ENCODE data around the gene ZNF561.
A peak's percentile ranks its signal among the peaks of the same experiment; 100 is the strongest.
"Not testable (repeated sequence)": the region's sequence is repeated elsewhere in the genome, so short reads cannot be mapped to it uniquely, and the experiment has no call there.

Gene ZNF561

DNA sequence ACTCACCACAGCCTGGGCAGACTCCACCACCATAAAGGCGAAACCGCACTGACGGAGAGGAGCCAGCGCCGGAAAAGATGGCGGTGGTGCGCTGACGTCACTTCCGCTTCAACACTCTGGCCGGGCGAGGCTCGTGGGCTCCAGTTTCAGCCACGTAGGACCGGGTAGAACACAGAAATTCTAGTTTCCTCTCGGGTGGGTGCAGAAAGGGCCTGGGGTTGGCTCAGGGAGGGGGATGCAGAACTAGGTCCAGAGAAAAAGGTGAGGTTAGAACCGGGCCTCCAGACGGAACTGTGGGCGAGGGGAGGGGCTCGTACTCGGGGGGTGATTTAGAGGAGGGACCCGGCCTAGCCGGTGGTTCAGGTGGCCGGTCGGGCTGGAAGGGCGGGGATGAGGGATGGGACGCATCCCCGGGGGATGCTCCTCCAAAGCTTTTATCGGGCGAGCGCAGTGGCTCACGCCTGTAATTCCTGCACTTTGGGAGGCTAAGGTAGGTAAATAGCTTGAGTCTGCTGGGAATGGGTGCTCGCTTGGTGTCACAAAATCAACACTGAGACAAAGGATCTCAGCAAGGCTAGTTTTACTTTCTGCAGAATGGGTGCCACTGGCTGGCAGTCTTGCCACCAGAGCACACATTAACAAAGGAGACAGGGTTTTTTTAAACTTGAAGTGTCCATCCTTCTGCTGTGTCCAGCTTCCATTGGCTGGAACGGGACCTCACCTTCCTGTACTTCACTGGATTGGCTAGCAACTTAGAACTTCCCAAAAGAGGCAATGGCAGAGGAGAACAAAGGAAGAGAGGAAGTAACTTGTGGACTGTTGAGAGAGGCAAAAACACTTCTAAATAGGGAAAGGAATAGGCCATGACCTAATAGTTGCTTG is at the start of gene ZNF561:
Gene ZNF561, minus strand, starts transcription at position 77 of the 882 bp plus-strand sequence. CDS start 1,776 bp downstream, outside the sequence.
- peak; percentile 82 for DNase-seq (ENCODE audit: low read depth)

DNA sequence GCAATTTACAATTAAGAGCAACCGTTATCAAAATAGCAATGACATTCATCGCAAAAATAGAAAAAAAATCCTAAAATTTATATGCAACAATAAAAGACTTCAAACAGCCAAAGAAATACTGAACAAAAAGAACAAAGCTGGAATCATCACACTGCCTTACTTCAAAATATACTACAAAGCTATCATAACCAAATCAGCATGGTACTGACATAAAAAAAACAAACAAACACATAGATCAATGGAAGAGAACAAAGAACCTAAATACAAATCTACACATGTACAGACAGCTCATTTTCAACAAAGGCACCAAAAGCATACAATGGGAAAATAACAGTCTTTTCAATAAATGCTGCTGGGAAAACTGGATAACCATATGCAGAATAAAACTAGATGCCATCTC is 47.5 kb upstream of the ZNF561 start:
- DNase-seq (ENCODE audit: low read depth): no peak

DNA sequence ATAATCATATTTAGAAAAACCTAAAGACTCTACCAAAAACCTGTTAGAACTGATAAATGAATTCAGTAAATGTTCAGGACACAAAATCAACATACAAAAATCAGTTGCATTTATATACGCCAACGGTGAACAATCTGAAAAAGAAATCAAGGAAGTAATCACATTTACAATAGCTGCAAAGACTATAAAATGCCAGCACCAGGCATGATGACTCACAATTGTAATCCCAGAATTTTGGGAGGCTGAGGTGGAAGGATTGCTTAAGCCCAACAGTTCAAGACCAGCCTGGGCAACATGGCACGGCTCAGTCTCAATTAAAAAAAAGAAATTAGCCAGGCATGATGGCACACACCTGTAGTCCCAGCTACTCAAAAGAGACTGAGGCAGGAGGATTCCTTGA is 46.9 kb upstream of the ZNF561 start:
- no peak for DNase-seq (ENCODE audit: low read depth)

DNA sequence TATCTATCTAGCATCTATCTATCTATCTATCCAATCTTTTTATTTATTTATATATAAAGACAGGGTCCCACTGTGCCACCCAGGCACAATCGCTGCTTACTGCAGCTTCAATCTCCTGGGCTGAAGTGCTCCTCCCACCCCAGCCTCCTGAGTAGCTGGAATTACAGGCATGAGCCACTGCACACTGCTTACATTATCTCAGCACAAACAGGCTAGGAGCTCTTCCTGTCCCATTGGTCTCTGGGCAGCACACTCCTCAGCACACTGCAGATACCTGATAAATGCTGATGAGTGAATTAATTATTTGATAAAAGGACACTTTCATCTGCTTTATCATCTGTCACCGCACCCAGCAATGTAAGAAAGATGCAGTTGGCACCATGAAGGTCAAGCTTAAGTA is 37.7 kb upstream of the ZNF561 start:
- no peak for DNase-seq (ENCODE audit: low read depth)

DNA sequence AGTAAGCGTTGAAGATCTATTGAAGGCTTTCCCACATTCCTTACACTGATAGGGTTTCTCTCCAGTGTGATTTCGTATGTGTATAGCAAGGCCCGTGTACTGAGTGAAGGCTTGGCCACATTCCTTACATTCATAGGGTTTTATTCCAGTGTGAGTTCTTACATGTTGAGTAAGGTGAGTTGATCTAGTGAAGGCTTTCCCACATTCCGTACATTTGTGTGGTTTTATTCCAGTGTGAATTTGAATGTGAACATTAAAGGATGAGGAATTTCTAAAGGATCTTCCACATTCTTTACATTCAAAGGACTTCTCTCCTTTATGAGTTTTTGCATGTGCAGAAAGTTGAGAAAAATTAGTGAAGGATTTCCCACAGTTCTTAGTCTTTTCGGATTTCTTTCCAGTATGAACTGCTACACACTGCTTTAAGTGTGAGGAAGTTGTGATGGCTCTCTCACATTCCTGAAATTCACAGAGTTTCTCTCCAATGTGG is 32.1 kb upstream of the ZNF561 start:
- not testable (repeated sequence) for DNase-seq (ENCODE audit: low read depth)

DNA sequence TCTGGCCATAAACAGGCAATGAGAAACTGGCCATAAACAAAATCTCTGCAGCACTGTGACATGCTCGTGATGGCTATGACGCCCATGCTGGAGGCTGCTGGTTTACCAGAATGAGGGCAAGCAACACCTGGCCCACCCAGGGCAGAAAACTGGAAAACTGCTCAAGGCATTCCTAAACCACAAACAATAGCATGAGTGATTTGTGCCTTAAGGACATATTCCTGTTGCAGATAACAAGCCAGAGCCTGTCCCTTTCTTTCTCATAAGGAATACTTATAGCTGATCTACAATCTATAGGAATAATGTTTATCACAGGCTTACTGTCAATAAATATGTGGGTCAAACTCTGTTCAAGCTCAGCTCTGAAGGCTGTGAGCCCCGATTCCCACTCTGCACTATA is 30.4 kb upstream of the ZNF561 start:
- DNase-seq (ENCODE audit: low read depth): not testable (repeated sequence)

DNA sequence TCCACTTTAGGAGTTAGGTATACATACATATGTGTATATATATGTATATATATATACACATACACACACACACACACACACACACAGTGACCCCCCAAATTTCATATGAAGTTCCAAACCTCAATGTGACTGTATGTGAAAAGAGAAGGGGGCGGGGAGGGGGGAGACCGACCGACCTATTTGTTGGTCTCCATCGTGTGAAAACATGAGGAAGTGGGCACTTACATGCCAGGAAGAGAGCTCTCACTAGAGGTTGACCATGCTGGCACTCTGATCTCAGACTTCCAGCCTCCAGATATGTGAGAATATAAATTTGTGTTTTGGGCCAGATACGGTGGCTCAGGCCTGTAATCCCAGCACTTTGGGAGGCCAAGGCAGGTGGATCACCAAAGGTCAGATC is 29.3 kb upstream of the ZNF561 start:
- DNase-seq (ENCODE audit: low read depth): no peak

DNA sequence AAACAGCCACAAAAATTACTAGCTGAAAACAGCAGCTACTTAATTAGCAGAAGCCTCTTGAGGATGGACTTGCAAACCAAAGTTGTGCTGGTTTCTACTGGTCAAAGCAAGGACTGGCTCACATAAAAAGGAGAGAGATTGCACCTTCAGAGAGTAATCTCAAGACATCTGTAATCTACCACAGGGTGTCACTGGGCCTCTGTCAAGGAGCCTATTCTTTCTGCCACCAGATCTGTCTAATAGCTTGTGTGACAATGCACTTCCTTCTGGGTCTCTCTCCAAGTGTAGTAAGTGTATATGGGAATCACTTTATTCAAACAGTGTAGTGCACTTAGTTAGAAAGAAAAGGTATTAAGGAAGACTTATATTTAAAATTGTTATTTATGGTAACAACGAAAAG is 24.4 kb upstream of the ZNF561 start:
- DNase-seq (ENCODE audit: low read depth): no peak

DNA sequence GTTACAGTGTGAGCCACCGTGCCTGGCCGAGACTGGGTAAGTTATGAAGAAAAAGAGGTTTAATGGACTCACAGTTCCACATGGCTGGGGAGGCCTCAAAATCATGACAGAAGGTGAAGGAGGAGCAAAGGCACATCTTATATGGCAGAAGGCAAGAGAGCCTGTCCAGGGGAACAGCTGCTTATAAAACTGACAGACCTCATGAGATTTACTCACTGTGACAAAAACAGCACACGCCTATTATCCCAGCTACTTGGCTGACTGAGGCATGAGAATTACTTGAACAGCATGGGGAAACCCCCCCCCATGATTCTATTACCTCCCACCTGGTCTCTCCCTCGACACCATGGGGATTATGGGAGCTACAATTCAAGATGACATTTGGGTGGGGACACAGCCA is 23.4 kb upstream of the ZNF561 start:
- no peak for DNase-seq (ENCODE audit: low read depth)

DNA sequence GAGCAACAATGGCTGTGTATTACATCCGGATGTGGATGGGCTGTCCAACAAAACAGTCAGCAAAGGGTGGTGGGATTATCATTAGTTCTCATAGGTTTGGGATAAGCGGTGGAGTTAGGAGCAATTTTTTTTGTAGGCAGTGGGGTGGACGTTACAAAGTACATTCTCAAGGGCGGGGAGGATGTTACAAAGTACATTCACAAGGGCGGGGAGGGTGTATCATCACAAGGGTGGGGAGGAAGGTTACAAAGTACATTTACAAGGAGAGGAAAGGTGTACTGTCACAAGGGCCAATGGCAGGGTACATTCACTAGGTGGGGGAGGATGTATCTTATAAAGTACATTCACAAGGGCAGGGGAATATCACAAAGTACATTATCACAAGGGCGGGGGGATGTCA is 20.8 kb upstream of the ZNF561 start:
- no peak for DNase-seq (ENCODE audit: low read depth)

DNA sequence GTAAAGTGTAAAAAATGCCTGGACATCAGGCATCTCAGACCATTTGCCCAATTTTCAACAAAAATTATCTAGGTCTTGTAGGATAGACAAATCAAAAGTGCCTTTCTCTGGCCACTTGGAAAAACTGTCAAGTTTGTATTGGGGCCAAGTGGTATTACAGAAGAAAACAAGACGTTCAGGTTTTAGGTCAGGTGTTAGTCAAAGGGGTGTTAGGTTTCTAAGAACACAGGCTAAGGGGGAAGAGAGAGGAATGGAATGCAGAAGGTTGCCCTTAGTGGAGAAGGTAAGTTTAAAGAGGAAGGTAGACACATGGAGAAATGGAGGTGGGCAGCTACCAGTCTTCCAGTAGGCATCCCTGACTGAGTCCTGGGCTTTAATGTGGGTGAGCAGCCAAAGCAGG is 19.9 kb upstream of the ZNF561 start:
- no peak for DNase-seq (ENCODE audit: low read depth)

DNA sequence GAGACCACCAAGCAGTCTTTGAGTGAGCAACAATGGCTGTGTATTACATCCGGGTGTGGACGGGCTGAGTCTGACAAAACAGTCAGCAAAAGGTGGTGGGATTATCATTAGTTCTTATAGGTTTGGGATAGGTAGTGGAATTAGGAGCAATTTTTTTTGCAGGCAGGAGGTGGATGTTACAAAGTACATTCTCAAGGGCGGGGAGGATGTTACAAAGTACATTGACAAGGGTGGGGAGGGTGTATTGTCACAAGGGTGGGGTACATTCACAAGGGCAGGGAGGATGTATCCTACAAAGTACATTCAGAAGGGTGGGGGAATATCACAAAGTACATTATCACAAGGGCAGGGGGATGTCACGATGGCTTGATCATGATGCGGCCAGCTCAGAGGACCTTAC is 15.0 kb upstream of the ZNF561 start:
- no peak for DNase-seq (ENCODE audit: low read depth)

DNA sequence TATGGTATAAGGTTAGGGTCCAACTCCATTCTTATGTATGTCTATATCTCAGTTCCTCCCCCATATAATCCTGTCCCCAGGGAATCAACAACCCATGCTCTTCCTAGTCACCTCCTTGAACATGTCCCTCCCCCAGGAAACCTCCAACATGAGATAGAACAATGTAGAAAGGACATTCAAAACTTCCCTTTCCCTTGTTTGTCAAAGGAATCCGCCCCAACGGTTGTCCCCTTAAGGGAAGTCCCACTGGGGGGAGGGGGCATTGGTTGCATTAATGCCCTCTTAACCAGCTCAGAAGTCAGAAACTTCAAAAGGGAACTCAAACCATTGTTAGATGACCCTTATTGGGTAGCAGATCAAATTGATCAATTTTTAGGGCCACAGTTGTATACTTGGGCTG is 6.8 kb upstream of the ZNF561 start:
- no peak for DNase-seq (ENCODE audit: low read depth)

DNA sequence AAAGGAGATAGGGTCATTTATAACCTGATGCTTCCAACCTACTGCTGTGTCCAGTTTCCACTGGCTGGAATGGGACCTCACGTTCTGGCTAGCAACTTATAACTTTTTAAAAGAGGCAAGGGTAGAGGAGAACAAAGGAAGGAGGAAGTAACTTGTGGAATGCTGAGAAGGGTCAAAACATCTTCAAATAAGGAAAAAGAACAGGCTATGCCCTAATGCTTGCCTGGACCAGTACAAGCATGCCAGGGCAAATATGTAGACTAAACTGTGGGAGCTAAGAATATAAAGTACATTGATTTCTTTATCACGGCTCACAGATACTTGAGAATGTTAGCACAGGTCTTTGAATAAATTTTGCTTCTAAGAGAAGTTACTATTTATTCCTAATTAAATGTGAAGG is 1.5 kb upstream of the ZNF561 start:
- DNase-seq (ENCODE audit: low read depth): no peak

DNA sequence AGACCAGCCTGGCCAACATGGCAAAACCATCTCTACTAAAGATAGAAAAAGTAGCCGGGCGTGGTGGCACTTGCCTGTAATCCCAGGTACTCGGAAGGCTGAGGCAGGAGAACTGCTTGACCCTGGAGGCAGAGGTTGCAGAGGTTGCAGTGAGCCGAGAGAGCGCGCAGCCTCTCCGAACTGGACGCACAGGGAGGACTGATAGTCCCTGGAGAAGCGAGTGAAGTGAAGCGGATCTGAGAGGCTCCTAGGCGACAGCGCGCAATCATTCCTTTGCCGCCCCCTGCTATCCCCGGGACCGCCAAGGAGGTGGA is 233 bp downstream of the ZNF561 start:
- DNase-seq (ENCODE audit: low read depth): no peak

DNA sequence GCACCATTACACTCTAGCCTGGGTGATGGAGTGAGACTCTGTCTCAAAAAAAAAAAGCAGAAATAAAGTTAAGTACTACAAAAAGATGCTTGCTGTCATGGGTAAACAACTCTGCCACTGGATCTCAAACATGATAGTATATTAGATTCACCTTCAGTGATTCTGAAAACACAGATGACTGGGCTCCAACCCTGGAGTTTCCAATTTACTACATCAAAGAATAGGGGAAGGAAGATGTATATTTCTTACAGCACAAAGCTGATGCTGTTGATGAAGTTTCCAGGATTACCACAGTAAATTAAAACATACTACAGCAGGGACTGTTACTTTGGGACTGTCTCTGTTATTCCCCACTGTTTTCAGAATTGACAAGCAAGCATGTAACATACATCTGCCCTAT is 5.2 kb downstream of the ZNF561 start:
- no peak for DNase-seq (ENCODE audit: low read depth)

DNA sequence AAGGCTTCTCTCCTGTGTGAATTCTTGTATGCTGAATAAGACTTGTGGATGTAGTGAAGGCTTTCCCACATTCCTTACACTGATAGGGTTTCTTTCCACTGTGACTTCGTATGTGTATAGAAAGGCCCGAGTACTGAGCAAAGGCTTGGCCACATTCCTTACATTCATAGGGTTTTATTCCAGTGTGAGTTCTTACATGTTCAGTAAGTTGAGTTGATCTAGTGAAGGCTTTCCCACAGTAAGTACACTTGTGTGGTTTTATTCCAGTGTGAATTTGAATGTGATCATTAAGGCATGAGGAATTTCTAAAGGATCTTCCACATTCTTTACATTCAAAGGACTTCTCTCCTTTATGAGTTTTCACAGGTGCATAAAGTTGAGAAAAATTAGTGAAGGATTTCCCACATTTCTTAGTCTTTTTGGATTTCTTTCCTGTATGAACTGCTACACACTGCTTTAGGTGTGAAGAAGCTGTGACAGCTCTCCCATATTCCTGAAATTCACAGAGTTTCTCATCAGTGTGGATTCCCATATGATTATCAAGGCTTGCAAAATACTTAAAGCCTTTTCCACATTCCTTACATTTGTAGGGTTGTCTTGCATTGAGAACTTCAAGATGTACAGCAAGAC is 10.4 kb downstream of the ZNF561 start:
- DNase-seq (ENCODE audit: low read depth): no peak

DNA sequence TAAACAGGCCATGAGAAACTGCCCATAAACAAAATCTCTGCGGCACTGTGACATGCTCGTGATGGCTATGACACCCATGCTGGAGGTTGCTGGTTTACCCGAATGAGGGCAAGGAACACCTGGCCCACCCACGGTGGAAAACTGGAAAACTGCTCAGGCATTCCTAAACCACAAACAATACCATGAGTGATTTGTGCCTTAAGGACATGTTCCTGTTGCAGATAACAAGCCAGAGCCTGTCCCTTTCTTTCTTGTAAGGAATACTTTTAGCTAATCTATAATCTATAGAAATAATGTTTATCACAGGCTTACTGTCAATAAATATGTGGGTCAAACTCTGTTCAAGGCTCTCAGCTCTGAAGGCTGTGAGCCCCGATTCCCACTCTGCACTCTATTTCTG is 12.1 kb downstream of the ZNF561 start:
- DNase-seq (ENCODE audit: low read depth): no peak

DNA sequence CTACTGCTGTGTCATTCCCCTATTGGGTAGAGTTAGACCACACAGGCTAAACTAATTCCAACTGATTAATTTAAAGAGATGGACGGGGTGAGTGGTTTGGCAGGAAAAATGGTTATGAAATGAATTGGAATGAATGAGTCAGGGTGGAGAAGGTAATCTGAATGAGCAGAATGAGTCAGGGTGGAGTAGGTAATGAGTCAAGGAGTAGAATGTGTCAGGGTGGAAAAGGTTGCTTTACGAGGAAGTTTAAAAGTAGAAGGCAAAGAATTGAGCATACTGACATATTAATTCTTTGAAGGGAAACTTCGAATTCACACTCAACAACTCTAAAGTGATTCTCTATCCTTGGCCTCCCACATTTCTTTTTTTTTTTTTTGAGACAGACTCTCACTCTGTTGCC is 24.0 kb downstream of the ZNF561 start:
- no peak for DNase-seq (ENCODE audit: low read depth)

DNA sequence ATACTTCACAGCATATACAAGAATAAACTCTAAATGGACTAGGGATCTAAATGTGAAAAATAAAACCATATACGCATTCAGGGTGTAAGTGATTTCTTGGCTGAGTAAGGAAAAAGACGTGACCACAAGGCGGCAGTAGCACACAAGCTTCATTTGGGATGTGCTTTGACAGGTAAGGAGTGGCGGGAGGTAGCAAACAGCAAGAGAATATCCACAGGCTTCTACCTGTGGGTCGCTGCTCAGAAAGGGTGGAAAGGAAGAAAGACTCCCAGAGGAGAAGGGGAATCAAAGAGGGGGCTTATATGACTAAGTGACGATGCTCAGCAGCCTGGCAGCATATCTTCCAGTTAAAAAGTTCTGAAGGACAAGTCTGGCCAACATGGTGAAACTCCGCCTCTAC is 34.3 kb downstream of the ZNF561 start:
- DNase-seq (ENCODE audit: low read depth): peak; percentile 70

DNA sequence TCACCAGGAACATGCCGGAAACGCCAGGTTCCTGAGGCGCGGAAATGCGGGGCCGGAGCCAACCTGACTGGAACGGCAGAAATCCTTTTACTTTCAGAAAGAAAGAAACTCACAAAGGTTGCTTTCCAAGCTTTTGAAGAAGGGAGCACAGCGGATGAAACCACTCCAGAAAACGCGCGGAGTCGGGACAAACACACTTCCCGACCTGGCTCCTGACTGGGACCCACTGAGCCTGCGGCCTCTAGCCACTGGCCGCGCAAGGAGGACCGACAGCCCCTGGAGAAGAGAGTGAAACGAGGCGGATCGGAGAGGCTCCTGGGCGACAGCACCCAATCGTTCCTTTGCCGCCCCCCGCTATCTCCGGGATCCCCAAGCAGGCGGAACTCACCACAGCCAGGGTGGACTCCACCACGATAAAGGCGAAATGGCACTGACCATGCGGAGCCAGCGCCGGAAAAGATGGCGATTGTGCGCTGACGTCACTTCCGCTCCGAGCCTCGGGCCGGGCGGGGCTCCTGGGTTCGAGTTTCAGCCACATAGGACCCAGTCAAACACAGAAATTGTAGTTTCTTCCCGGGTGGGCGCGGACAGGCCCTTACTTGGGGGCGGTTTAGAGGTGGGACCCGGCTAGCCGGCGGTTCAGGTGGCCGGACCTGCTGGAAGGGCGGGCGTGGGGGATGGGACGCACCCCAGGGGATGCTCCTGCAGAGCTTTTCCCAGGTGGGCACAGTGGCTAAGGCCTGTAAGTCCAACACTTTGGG is 36.8 kb downstream of the ZNF561 start, which contains the start of gene ZNF121:
Gene ZNF121, minus strand, starts transcription at position 432 of the 761 bp plus-strand sequence. CDS start 16,407 bp downstream, outside the sequence.
- peak; percentile 74 for DNase-seq (ENCODE audit: low read depth)

DNA sequence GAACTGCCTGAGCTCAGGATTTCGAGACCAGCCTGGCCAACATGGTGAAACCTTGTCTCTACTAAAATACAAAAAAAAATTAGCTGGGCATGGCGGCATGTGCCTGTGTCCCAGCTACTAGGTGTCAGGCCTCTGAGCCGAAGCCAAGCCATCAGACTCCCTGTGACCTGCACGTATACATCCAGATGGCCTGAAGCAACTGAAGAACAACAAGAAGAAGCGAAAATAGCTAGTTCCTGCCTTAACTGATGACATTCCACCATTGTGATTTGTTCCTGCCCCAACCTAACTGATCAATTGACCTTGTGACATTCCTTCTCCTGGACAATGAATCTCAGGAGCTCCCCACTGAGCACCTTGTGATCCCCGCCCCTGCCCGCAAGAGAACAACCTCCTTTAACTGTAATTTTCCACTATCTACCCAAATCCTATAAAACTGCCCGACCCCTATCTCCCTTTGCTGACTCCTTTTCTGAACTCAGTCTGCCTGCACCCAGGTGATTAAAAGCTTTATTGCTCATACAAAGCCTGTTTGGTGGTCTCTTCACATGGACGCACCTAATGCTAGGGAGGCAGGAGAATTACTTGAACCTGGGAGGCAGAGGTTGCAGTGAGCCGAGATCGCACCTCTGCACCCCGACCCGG is 38.8 kb downstream of the ZNF561 start:
- DNase-seq (ENCODE audit: low read depth): not testable (repeated sequence)
